HG03045 (cell line): ENCODE results near the gene P2RY2.
"Not testable (repeated sequence)": the region's sequence is repeated elsewhere in the genome, so short reads cannot be mapped to it uniquely, and the experiment has no call there.

ENCODE experiments used
- ATAC-seq: cut with Tn5 transposase; IDR thresholded peaks from one replicate; pipeline ENCODE4 v1.9.1; 2021; ENCODE audit warnings: mild to moderate bottlenecking, moderate library complexity; ENCODE audit not compliant: unreplicated experiment

The P2RY2 gene

DNA sequence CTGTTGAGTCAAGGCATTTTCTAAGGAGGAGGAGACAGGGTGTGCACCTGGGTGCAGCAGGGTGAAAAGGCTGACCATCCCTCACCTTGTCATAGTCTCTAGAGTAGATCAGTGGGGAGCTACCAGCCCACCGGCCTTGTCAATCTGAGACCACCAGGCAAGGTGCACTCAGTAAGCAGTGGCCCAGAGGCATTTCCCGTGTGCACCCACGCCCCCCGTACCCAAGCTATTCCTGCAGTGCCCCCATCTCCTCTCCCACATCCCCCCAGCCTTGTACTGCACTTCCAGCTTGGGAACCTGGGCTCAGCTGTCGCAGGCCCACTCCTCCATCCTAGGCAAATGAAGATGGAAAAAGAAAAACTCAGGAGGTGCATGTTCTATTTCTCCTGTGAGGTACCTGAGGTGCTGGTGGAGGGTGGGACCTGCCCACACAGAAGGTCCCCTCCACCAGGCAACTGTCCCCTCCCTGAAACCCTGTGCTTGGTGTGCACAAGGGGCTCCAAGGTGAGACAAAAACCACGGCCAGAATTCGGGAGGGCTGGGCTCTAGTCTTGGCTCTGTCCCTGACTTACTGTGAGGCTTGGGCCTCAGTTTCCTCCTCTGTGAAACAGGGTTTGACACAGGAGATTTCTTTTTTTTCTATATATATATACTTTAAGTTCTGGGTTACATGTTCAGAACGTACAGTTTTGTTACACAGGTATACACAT is 8.4 kb downstream of the P2RY2 start:
- no peak for ATAC-seq

DNA sequence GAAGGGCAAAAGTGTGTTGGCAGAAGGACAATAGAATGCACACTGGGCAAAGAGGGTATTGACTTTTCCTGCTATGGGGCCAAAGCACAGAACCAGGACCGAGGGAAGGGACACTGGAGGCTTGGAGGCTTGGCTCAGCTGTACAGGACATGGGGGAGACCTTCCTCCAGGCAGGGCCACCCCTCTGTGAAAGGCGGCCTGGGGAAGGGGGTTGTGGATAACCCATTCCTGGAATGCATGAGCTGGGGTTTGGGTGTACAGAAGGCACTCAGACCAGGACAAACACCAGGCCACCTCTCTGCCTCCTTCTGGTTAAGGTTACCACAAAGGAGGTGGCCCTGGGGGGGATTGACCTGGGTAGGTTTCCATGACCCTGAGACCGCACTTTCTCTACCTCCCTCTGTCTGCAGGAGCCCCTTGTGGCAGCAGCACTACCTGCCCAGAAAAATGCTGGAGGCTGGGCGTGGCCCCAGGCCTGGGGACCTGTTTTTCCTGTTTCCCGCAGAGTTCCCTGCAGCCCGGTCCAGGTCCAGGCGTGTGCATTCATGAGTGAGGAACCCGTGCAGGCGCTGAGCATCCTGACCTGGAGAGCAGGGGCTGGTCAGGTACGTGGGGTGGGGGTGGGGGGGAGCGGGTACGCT is 9.6 kb downstream of the P2RY2 start:
- no peak for ATAC-seq

DNA sequence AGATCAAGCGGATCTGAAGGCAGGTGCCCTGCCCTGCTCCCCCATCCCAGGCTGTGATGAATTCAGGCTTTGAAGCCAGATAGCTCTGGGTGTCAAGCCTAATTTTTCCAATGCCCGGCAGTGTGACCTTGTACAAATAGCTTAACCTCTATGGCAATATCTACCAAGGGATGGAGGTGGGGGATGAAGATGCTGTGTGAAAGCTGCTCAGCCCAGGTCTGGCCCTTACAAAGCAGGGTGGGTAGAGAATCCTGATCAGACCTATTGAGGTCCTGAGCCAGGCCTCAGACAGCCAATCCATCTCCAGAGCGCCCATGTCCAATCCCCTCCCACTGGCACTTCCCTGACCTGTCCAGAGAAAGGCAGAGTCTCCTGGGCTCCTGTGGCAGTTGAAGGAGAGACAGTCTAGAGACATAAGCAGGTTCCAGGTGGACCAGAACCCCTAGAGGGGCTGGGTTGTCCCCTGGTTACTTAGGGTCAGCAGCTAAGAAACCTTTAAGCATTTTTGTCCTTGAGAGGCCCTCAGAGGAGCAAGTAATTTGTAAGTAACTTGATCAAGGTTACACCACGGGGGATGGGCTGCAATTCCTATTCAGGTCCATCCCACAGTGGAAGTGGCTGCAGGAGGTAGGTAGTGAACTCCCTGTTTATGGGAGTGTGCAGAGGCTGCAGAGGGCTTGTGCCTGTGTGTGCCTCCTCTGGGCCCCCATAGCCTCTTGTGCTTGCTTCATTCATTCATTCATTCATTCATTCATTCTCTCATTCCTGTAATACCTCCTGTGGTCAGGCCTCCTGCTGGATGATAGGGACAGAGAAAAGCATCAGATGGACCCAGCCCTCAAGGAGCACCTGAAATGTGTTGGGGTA is 10.4 kb downstream of the P2RY2 start:
- ATAC-seq: no peak

- ATAC-seq: no peak
Observed at GRCh38 chr11:73229321-73229895, 11.3 kb downstream of the P2RY2 start.

GRCh38 chr11:73229896-73230875 is 12.1 kb downstream of the P2RY2 start:
- no peak for ATAC-seq

DNA sequence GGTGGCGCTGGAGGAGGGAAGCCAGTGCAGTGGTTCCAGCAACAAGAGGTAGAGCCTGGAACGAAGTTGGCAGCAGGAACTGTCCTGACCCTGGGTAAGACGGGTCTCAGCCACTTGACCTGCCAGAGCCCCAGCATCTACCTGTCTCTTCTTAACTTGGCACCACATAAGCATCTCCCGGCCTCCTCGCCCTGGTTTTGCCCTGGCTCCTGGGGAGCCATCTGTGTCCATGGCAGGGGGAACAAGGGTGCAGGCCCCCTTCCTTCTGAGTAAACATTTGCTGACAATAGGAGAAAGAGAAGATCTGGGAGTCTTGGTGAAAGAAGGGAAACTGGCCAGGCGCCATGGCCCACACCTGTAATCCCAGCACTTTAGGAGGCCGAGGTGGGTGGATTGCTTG is 12.8 kb downstream of the P2RY2 start:
- ATAC-seq: no peak

DNA sequence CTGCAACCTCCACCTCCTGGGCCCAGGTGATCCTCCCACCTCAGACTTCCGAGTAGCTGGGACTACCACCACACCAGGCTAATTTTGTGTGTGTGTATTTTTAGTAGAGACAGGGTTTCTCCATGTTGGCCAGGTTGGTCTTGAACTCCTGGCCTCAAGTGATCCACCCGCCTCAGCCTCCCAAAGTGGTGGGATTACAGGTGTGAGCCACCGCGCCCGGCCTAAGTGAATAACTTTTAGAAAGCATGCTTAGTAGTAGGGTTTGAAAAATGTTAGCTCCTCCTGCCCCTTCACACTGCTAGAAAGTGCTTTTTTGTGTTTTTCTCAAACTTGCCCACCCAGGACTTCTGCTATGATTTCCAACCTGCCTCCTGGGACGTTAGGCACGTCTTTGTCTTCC is 14.4 kb downstream of the P2RY2 start:
- not testable (repeated sequence) for ATAC-seq

- no peak for ATAC-seq
Observed at GRCh38 chr11:73233211-73233610, 15.1 kb downstream of the P2RY2 start.

GRCh38 chr11:73233692-73234470 is 15.8 kb downstream of the P2RY2 start:
- ATAC-seq: no peak

GRCh38 chr11:73234471-73235181 is 16.5 kb downstream of the P2RY2 start:
- no peak for ATAC-seq

- ATAC-seq: no peak
Observed at GRCh38 chr11:73235236-73235786, 17.2 kb downstream of the P2RY2 start.

DNA sequence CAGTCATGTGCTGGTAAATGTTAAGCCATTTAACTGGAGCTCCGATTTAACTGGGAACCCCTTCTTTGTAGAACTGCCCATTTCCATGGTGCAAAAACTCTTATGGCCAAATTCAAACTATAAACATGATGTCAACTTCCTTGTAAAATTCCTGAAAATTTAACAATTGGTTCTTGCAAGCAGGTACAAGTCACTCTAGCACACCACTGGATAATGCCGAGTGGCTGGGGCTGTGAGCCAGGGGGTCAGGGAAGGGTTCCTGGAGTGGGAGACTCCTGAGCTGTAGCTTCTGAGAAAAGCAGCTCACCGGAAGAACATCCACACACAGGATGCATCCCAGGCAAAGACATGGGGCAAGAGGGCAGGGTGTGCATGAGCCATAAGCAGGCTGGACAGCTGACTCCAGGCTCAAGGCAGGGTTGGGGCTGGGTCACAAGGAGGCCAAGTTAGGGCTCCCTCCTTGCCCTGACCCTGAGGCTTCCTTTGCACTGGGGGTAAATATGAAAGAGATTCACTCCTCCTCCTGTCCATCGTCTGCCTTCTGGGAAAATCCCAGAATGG is 18.2 kb downstream of the P2RY2 start:
- ATAC-seq: no peak

DNA sequence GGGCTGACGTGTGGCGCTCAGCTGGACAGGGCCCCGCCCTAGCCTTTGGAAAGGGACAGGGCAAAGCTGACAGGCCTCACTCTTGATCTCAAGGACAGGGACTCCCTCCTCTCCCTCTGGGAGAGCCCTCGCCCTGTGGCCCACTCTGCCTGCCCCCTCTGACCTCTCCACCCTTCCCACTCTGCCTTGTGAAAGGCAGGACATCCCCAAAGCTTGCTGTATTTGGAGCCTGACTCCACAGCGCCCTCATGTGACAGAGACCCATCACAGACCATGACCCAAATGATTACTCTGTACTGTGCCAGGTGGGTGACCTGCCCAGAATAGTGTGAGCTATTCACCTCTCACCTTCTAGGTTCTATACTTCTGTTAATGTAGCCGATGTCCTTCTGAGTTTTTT is 18.8 kb downstream of the P2RY2 start:
- no peak for ATAC-seq

- no peak for ATAC-seq
Observed at GRCh38 chr11:73237471-73238290, 19.6 kb downstream of the P2RY2 start.

DNA sequence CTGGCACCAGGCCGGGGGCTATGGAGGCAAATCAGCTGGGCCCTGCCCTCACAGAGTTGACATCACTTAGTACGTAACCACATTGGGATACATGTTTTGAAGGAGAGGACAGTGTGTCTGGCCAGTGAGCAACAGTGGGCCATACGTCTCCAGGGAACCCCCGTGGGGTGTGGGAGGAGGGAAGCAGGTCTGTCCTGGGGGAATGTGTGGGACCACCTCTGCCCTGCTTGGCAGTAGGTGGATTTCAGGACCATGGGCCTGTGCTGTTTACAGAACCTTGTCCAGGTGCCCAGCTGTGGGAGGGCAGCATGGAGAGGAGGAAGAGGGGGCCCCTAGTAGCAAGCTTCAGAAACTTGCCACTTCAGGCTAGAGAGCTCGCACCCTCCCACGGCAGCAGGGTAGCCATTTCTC is 21.0 kb downstream of the P2RY2 start:
- no peak for ATAC-seq

GRCh38 chr11:73239571-73240189 is 21.6 kb downstream of the P2RY2 start:
- ATAC-seq: no peak
